Measurements from ENCODE around the gene PSD4.

PSD4 gene

GRCh38 chr2:113131352-113132185, 42.2 kb upstream of the PSD4 start:
- TF ChIP-seq CTCF (IDR thresholded peaks at IDR 0.05) = no peak

GRCh38 chr2:113132414-113133021, 41.3 kb upstream of the PSD4 start:
- no peak for TF ChIP-seq CTCF (IDR thresholded peaks at IDR 0.05)

GRCh38 chr2:113133704-113134598, 39.8 kb upstream of the PSD4 start:
- no peak for TF ChIP-seq CTCF (IDR thresholded peaks at IDR 0.05)

GRCh38 chr2:113134717-113135116, 39.1 kb upstream of the PSD4 start:
- TF ChIP-seq CTCF (IDR thresholded peaks at IDR 0.05) = no peak

GRCh38 chr2:113135317-113135716, 38.5 kb upstream of the PSD4 start:
- no peak for TF ChIP-seq CTCF (IDR thresholded peaks at IDR 0.05)

- TF ChIP-seq CTCF (IDR thresholded peaks at IDR 0.05) = peak; percentile 54; the same call in 1 of the 2 replicates
These were observed 36.7 kb upstream of the PSD4 start for GRCh38 chr2:113136828-113137775.

Data from LNCAP (cell line).